ENCODE results near the gene NDUFA6.

NDUFA6 gene

DNA sequence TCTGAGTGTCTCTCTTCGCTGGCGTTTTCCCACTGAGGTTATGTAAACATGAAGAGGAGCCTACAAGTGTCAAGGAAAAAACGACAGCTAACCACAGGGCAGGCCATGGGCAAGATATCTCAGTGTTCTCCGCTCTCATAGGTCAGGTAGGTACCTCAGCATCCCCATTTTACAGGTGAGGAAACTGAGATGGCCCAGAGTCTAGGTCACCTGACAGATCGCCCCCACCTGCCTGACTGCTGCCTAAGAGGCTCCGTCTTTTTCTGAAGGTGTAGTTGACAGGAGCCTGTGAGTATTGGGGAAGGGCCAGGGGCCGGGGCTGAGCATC is 847 bp upstream of the NDUFA6 start:
- Histone ChIP-seq H3K36me3 (ENCODE audit: insufficient read depth, low read length) (peaks cover 18% of the 10 kb centered on the region), H3K9me3 (ENCODE audit: low read length) (peaks cover 10% of the 10 kb centered on the region), H2AFZ (ENCODE audit: low read depth, low read length) (peak overlapping the region; percentile 86), H3K27me3 (ENCODE audit: insufficient read depth, low read length) (no peaks in the 10 kb centered on the region), H3K4me3 (ENCODE audit: low read length) (peak overlapping the region; percentile 55), H3K4me1 (ENCODE audit: insufficient read depth, low read length) (peaks cover 5% of the 10 kb centered on the region)

GRCh38 chr22:42086051-42086450 is 4.5 kb downstream of the NDUFA6 start:
- Histone ChIP-seq H3K4me3 (ENCODE audit: low read length) (no peak overlapping the region), H2AFZ (ENCODE audit: low read depth, low read length) (no peak overlapping the region), H3K9me3 (ENCODE audit: low read length) (peaks cover 9% of the 10 kb centered on the region), H3K4me1 (ENCODE audit: insufficient read depth, low read length) (no peaks in the 10 kb centered on the region), H3K36me3 (ENCODE audit: insufficient read depth, low read length) (peaks cover 63% of the 10 kb centered on the region), H3K27me3 (ENCODE audit: insufficient read depth, low read length) (no peaks in the 10 kb centered on the region)

DNA sequence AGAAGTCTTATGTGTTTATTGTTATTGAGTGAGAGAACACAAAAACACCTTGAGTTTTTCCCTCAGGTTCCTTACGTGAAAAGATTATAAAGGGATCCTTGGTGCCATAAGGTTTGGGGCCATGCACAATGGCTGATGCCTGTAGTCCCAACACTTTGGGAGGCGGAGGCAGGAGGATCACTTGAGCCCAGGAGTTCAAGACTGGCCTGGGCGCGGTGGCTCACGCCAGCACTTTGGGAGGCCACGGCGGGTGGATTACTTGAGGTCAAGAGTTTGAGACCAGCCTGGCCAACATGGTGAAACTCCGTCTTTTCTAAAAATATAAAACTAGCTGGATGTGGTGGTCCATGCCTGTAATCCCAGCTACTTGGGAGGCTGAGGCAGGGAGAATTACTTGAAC is 5.7 kb downstream of the NDUFA6 start:
- H3K27me3 ChIP-seq (ENCODE audit: insufficient read depth, low read length), result no peaks in the 10 kb centered on the region
- H3K36me3 ChIP-seq (ENCODE audit: insufficient read depth, low read length), result peaks cover 63% of the 10 kb centered on the region
- H2AFZ ChIP-seq (ENCODE audit: low read depth, low read length), result no peak overlapping the region
- H3K4me1 ChIP-seq (ENCODE audit: insufficient read depth, low read length), result peaks cover 7% of the 10 kb centered on the region
- no peak overlapping the region for H3K4me3 ChIP-seq (ENCODE audit: low read length)
- H3K9me3 ChIP-seq (ENCODE audit: low read length), result peaks cover 9% of the 10 kb centered on the region

- H3K27me3 ChIP-seq (ENCODE audit: insufficient read depth, low read length), result no peaks in the 10 kb centered on the region
- peaks cover 15% of the 10 kb centered on the region for H3K4me1 ChIP-seq (ENCODE audit: insufficient read depth, low read length)
- H3K4me3 ChIP-seq (ENCODE audit: low read length), result no peak overlapping the region
- H3K9me3 ChIP-seq (ENCODE audit: low read length), result no peaks in the 10 kb centered on the region
- H3K36me3 ChIP-seq (ENCODE audit: insufficient read depth, low read length), result peaks cover 53% of the 10 kb centered on the region
- no peak overlapping the region for H2AFZ ChIP-seq (ENCODE audit: low read depth, low read length)
Observed at GRCh38 chr22:42083119-42083518, 7.5 kb downstream of the NDUFA6 start.

DNA sequence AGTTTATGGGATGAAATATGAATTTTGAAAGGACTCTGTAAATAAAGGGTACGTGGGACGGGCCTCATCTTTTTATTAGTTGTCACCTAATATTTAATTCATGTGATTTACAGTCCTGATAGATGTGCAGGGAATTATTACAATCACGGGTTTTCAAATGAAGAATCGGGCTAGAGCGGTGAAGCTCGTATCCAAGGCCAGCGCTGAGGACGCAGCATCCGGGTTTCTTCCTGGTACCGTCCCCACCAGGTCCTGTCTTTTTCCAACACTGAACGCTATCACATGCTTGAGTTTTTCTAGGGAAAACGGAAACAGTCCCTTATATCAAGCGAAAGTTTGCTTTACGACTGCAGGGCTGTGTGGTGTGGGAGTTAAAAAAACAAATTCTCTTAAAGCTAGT is 10.3 kb downstream of the NDUFA6 start:
- Histone ChIP-seq H3K4me1 (ENCODE audit: insufficient read depth, low read length) (peaks cover 15% of the 10 kb centered on the region), H3K36me3 (ENCODE audit: insufficient read depth, low read length) (peaks cover 33% of the 10 kb centered on the region), H3K9me3 (ENCODE audit: low read length) (no peaks in the 10 kb centered on the region), H3K27me3 (ENCODE audit: insufficient read depth, low read length) (no peaks in the 10 kb centered on the region), H2AFZ (ENCODE audit: low read depth, low read length) (peak overlapping the region; percentile 84), H3K4me3 (ENCODE audit: low read length) (peak overlapping the region; percentile 89)

DNA sequence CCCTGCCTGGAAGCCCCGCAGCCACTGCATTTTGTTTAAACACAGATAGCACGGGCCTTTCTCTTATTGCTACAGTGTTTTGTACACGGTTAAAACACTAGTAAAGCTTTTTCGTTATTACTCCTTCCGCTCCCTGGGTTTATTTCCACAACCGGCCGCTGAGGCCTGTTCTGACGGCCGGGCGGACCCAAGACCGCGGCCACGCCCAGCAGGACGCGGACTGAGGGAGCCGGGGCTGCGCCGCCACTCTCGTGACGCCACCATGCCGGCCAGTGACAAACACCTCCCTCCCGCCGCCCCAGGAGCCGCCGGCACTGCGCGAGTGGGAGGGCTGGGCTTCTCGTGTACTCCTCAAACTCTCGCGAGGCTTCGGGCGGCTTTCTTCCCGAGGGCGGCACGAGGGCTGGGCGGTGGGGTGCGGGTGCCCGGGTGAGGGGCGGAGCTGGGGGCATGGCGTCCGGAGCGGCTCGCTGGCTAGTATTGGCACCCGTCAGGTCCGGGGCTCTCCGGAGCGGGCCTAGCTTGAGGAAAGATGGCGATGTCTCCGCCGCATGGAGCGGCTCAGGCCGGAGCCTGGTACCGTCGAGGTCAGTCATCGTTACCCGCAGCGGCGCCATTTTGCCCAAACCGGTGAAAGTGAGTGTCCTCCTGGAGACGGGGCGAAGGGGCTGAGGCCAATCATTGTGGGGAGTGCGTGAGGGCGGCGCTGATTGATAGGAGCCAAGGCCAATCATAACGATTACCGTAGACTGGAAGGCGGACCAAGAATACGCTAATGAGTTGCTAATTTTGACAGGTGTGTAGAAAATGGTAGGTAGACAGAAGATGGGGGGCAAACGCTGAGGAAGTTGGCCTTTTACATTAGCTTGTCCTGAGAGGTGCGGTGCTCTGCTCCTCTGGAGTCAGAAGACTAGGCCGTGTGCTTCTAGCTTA is 11.0 kb downstream of the NDUFA6 start, which contains the start of gene SMDT1:
Gene SMDT1 (plus strand): TSS at position 382 of the 933 bp plus-strand sequence. CDS start 69 bp downstream, at position 451.
- H3K36me3 ChIP-seq (ENCODE audit: insufficient read depth, low read length), result peaks cover 26% of the 10 kb centered on the region
- H3K27me3 ChIP-seq (ENCODE audit: insufficient read depth, low read length), result no peaks in the 10 kb centered on the region
- peak within 1 kb of the TSS; percentile 84 for H2AFZ ChIP-seq (ENCODE audit: low read depth, low read length)
- H3K4me1 ChIP-seq (ENCODE audit: insufficient read depth, low read length), result peaks cover 15% of the 10 kb centered on the region
- peak within 1 kb of the TSS; percentile 89 for H3K4me3 ChIP-seq (ENCODE audit: low read length)
- H3K9me3 ChIP-seq (ENCODE audit: low read length), result no peaks in the 10 kb centered on the region

DNA sequence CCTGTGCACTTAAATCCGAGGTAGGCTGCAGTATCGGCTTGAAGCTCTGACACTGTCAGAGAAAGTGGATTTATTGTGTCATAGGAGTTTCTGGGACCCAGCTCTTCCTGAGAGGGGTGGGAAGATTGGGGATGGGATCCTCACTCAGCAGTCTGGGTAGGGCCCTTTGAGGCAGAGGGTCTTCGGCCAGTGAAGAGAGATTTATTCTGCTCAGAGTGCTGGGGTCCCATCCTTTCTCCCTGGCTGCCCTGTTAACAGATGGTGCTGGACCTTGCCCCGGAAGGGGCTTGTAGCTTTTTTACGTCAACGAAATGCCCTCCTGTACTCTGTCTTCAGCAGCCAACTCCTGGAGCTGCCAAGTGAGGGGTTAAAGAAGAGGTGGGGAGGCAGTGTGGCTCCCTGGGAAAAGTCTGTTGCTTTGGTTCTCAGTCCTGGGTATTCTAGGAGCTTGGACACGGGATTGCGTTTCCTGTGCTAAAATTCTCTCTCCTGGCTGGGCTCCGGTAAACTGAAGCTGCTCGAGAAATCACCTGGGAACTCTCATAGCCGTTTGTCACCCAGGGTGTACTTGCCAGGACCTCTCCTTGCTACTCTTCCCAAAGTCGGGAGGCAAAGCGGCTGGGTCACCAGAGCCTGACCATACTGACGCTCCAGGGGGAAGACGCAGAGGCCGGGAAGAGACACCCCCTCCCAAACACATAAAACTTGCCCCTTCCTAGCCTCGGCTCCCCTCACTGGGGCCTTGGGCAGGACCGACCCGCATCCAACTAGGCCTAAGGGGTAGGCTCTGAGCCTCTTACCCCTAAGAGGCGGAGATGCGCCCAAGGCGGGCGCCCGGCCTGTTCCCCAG is 11.9 kb downstream of the NDUFA6 start:
- peak overlapping the region; percentile 89 for H3K4me3 ChIP-seq (ENCODE audit: low read length)
- H3K4me1 ChIP-seq (ENCODE audit: insufficient read depth, low read length), result peaks cover 15% of the 10 kb centered on the region
- peak overlapping the region; percentile 84 for H2AFZ ChIP-seq (ENCODE audit: low read depth, low read length)
- no peaks in the 10 kb centered on the region for H3K27me3 ChIP-seq (ENCODE audit: insufficient read depth, low read length)
- H3K36me3 ChIP-seq (ENCODE audit: insufficient read depth, low read length), result peaks cover 21% of the 10 kb centered on the region
- no peaks in the 10 kb centered on the region for H3K9me3 ChIP-seq (ENCODE audit: low read length)

DNA sequence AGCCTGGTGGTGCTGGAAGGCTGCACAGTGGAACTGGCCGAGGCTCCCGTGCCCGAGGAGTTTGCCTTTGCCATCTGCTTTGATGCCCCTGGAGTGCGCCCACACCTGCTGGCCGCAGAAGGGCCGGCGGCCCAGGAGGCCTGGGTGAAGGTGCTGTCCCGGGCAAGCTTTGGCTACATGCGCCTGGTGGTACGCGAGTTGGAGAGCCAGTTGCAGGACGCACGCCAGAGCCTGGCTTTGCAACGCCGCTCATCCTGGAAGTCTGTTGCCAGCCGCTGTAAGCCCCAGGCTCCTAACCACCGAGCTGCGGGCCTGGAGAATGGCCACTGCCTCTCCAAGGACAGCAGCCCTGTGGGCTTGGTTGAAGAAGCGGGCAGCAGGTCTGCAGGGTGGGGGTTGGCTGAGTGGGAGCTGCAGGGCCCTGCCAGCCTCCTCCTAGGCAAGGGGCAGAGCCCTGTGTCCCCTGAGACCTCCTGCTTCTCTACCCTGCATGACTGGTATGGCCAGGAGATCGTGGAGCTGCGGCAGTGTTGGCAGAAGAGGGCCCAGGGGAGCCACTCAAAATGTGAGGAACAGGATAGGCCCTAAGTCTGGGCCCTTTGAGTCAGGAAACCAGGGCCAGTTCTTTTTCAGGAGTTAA is 13.0 kb downstream of the NDUFA6 start:
- H3K4me1 ChIP-seq (ENCODE audit: insufficient read depth, low read length), result peaks cover 15% of the 10 kb centered on the region
- H2AFZ ChIP-seq (ENCODE audit: low read depth, low read length), result no peak overlapping the region
- no peaks in the 10 kb centered on the region for H3K27me3 ChIP-seq (ENCODE audit: insufficient read depth, low read length)
- no peak overlapping the region for H3K4me3 ChIP-seq (ENCODE audit: low read length)
- peaks cover 10% of the 10 kb centered on the region for H3K36me3 ChIP-seq (ENCODE audit: insufficient read depth, low read length)
- H3K9me3 ChIP-seq (ENCODE audit: low read length), result no peaks in the 10 kb centered on the region

DNA sequence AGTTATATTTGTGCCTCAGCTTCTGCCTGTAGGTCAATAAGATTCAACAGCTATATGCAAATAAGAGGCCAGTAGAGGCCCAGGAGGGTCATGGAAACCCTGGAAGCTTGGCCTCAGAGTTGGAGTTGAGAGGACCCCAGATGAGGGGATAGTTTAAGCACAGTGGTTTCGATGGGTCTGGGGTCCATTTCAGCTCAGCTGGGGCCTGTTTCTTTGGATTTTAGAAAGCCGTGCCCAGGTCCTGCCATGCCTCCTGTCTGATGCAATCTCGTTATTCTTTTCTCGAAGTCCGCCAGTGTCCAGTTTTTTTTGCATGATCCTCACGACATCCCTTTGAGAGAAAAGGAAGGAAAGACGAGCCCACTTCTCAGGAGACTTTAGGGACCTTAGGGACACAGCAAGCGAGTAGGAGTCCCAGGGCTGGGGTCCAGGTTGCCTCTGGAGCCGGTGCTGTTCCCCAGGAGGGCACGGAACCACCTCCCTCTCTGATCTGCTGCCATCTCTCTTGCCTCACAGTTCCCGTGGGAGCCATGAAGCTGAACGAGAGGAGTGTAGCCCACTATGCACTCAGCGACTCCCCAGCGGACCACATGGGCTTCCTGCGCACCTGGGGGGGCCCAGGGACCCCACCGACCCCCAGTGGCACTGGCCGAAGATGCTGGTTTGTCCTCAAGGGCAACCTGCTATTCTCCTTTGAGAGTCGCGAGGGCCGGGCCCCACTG is 13.6 kb downstream of the NDUFA6 start:
- H3K4me3 ChIP-seq (ENCODE audit: low read length), result no peak overlapping the region
- no peaks in the 10 kb centered on the region for H3K27me3 ChIP-seq (ENCODE audit: insufficient read depth, low read length)
- H3K4me1 ChIP-seq (ENCODE audit: insufficient read depth, low read length), result peaks cover 15% of the 10 kb centered on the region
- H3K9me3 ChIP-seq (ENCODE audit: low read length), result no peaks in the 10 kb centered on the region
- peaks cover 4% of the 10 kb centered on the region for H3K36me3 ChIP-seq (ENCODE audit: insufficient read depth, low read length)
- H2AFZ ChIP-seq (ENCODE audit: low read depth, low read length), result no peak overlapping the region

- H3K4me1 ChIP-seq (ENCODE audit: insufficient read depth, low read length), result peaks cover 10% of the 10 kb centered on the region
- H3K4me3 ChIP-seq (ENCODE audit: low read length), result no peak overlapping the region
- H3K9me3 ChIP-seq (ENCODE audit: low read length), result no peaks in the 10 kb centered on the region
- no peak overlapping the region for H2AFZ ChIP-seq (ENCODE audit: low read depth, low read length)
- no peaks in the 10 kb centered on the region for H3K27me3 ChIP-seq (ENCODE audit: insufficient read depth, low read length)
- no peaks in the 10 kb centered on the region for H3K36me3 ChIP-seq (ENCODE audit: insufficient read depth, low read length)
Observed at GRCh38 chr22:42074846-42075676, 15.5 kb downstream of the NDUFA6 start.

- Histone ChIP-seq H3K4me3 (ENCODE audit: low read length) (no peak within 1 kb of the TSS), H3K27me3 (ENCODE audit: insufficient read depth, low read length) (no peaks in the 10 kb centered on the region), H2AFZ (ENCODE audit: low read depth, low read length) (no peak within 1 kb of the TSS), H3K36me3 (ENCODE audit: insufficient read depth, low read length) (no peaks in the 10 kb centered on the region), H3K4me1 (ENCODE audit: insufficient read depth, low read length) (peaks cover 15% of the 10 kb centered on the region), H3K9me3 (ENCODE audit: low read length) (no peaks in the 10 kb centered on the region)
Observed at GRCh38 chr22:42074132-42074811, 16.3 kb downstream of the NDUFA6 start, which contains the start of gene PHETA2. PHETA2 (plus strand) TSS chr22:42074248; CDS start chr22:42077294, 3,046 bp downstream.

Measured in neuron (in vitro differentiated cells).